ENCODE results near the gene ZNF711. TPM values are rescaled to one million over a fixed set of nuclear protein-coding genes. Genes with fewer than 3 reads are reported as not detected.

The ZNF711 gene
- total RNA-seq, 1 experiment from 2014 or later: 22.4 TPM

DNA sequence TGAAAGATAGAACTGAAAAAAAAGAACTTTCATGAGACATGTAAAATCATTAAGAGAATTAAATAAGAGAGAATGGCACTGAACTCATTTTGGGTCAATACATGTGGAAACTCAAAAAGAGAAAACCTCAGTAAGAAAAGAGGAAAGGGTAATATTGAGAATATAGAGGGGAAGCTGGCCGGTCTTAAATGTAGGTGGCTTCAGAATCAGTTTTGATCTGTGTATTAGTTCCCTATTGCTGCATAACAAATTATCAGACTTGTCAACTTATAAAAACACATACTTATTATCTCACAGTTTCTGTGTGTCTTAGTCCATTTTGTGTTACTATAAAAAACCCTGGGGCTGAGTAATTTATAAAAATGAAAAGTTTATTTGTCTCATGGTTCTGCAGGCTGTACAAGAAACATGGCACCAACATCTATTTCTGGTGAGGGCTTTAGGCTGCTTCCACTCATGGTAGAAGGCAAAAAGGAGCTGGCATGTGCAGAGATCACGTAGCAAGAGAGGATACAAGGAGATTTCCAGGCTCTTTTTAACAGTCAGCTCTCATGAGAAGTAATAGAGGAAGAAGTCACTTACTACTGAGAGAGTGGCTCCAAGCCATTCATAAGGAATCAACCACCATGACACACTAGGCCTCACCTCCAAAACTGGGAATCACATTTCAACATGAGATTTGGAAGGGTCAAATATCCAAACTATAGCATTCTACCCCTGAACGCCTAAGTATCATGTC lies 29.8 kb upstream of the ZNF711 start:
- H3K4me1 ChIP-seq (ENCODE audit: insufficient read depth, low read length, poor library complexity, severe bottlenecking): no peaks in the 10 kb centered on the region
- BruUV-seq (replicated peaks): no TSS peak
- no peaks in the 10 kb centered on the region for H3K27me3 ChIP-seq (replicated peaks; ENCODE audit: insufficient read depth, low read depth, low read length, poor library complexity)
- no peak for TF ChIP-seq EZH2 (IDR thresholded peaks at IDR 0.05; ENCODE audit: borderline replicate concordance, low read depth, low read length, poor library complexity, severe bottlenecking)
- TF ChIP-seq, protein P1, sequence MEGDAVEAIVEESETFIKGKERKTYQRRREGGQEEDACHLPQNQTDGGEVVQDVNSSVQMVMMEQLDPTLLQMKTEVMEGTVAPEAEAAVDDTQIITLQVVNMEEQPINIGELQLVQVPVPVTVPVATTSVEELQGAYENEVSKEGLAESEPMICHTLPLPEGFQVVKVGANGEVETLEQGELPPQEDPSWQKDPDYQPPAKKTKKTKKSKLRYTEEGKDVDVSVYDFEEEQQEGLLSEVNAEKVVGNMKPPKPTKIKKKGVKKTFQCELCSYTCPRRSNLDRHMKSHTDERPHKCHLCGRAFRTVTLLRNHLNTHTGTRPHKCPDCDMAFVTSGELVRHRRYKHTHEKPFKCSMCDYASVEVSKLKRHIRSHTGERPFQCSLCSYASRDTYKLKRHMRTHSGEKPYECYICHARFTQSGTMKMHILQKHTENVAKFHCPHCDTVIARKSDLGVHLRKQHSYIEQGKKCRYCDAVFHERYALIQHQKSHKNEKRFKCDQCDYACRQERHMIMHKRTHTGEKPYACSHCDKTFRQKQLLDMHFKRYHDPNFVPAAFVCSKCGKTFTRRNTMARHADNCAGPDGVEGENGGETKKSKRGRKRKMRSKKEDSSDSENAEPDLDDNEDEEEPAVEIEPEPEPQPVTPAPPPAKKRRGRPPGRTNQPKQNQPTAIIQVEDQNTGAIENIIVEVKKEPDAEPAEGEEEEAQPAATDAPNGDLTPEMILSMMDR (conservative IDR thresholded peaks at IDR 0.05; ENCODE audit: low read depth, low read length): no peak
- no peak for DNase-seq (ENCODE audit: low spot score)
- intact Hi-C loops (cut with micrococcal nuclease; ENCODE audit: unreplicated experiment): no loop called here
- ChIA-PET CTCF (no interaction called here), POLR2A (ENCODE audit: low non-redundant PET) (no interaction called here)
- no peak overlapping the region for H3K4me3 ChIP-seq (ENCODE audit: low read depth, low read length, poor library complexity, severe bottlenecking)
- no peaks in the 10 kb centered on the region for H3K9me3 ChIP-seq (ENCODE audit: low read depth, low read length, poor library complexity, severe bottlenecking)
- no peak overlapping the region for H3K27ac ChIP-seq (ENCODE audit: low read depth, low read length, poor library complexity, severe bottlenecking)
- no peaks in the 10 kb centered on the region for H3K36me3 ChIP-seq (ENCODE audit: insufficient read depth, low read length, poor library complexity, severe bottlenecking)

DNA sequence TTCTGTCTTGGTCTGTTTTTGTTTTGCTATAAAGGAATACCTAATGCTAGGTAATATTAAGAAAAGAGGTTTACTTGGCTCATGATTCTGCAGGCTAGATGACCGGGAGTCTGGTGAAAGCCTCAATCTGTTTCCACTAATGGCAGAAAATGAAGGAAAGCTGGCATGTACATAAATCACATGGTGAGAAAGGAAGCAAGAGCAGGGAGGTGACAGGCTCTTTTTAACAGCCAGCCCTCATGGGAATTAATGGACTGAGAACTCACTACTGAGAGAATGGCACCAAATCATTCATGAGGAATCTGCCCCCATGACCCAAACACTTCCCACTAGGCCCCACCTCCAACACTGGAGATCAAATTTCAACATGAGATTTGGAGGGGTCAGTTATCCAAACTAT lies 27.8 kb upstream of the ZNF711 start:
- ChIA-PET POLR2A (ENCODE audit: low non-redundant PET) (no interaction called here), CTCF (no interaction called here)
- TF ChIP-seq EZH2 (IDR thresholded peaks at IDR 0.05; ENCODE audit: borderline replicate concordance, low read depth, low read length, poor library complexity, severe bottlenecking): no peak
- TF ChIP-seq, protein P1 (conservative IDR thresholded peaks at IDR 0.05; ENCODE audit: low read depth, low read length): no peak
- Histone ChIP-seq H3K27ac (ENCODE audit: low read depth, low read length, poor library complexity, severe bottlenecking) (no peak overlapping the region), H3K4me3 (ENCODE audit: low read depth, low read length, poor library complexity, severe bottlenecking) (no peak overlapping the region), H3K9me3 (ENCODE audit: low read depth, low read length, poor library complexity, severe bottlenecking) (no peaks in the 10 kb centered on the region), H3K27me3 (replicated peaks; ENCODE audit: insufficient read depth, low read depth, low read length, poor library complexity) (no peaks in the 10 kb centered on the region), H3K4me1 (ENCODE audit: insufficient read depth, low read length, poor library complexity, severe bottlenecking) (no peaks in the 10 kb centered on the region), H3K36me3 (ENCODE audit: insufficient read depth, low read length, poor library complexity, severe bottlenecking) (no peaks in the 10 kb centered on the region)
- intact Hi-C loops (cut with micrococcal nuclease; ENCODE audit: unreplicated experiment): no loop called here
- DNase-seq (ENCODE audit: low spot score): no peak
- BruUV-seq (replicated peaks): no TSS peak

DNA sequence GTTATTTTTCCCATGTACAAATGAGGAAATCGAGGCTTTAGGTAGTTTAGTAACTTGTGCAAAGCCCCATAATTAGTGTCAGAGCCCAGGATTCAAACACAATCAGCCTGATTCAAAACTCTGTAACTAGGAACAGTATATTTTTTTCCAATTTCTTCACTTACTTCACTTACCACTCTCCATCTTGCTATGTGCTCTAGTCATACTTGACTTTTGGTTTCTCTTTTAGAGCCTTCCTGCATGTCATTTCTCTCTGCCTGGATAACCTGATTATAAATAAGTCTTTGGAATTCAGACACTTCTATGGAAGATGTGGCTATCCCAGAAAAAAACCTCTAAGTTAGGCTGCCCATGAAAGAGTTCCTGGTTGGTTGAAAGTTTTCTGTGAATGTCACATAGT lies 22.4 kb upstream of the ZNF711 start:
- TF ChIP-seq, protein P1 (conservative IDR thresholded peaks at IDR 0.05; ENCODE audit: low read depth, low read length): no peak
- TF ChIP-seq EZH2 (IDR thresholded peaks at IDR 0.05; ENCODE audit: borderline replicate concordance, low read depth, low read length, poor library complexity, severe bottlenecking): no peak
- Histone ChIP-seq H3K36me3 (ENCODE audit: insufficient read depth, low read length, poor library complexity, severe bottlenecking) (no peaks in the 10 kb centered on the region), H3K27ac (ENCODE audit: low read depth, low read length, poor library complexity, severe bottlenecking) (no peak overlapping the region), H3K9me3 (ENCODE audit: low read depth, low read length, poor library complexity, severe bottlenecking) (no peaks in the 10 kb centered on the region), H3K4me3 (ENCODE audit: low read depth, low read length, poor library complexity, severe bottlenecking) (no peak overlapping the region), H3K27me3 (replicated peaks; ENCODE audit: insufficient read depth, low read depth, low read length, poor library complexity) (no peaks in the 10 kb centered on the region), H3K4me1 (ENCODE audit: insufficient read depth, low read length, poor library complexity, severe bottlenecking) (no peaks in the 10 kb centered on the region)
- BruUV-seq (replicated peaks): no TSS peak
- ChIA-PET POLR2A (ENCODE audit: low non-redundant PET) (no interaction called here), CTCF (no interaction called here)
- no peak for DNase-seq (ENCODE audit: low spot score)
- intact Hi-C loops (cut with micrococcal nuclease; ENCODE audit: unreplicated experiment): no loop called here
